SIG-M5 (cell line): ENCODE data around the gene ST3GAL2.
A peak's percentile ranks its signal among the peaks of the same experiment; 100 is the strongest.

Experiments
- DNase-seq: peaks from one replicate; lab custom pipeline; 2025; lab: John Stamatoyannopoulos, UW

Gene ST3GAL2

GRCh38 chr16:70438969-70439862 lies at the start of gene ST3GAL2:
Gene ST3GAL2, minus strand, starts transcription at chr16:70439100. Its CDS starts 40,570 bp downstream, at chr16:70398530.
- DNase-seq = peak; percentile 25

GRCh38 chr16:70484867-70485266 lies 46.0 kb upstream of the ST3GAL2 start:
- no peak for DNase-seq

GRCh38 chr16:70483426-70483825 lies 44.5 kb upstream of the ST3GAL2 start:
- DNase-seq = no peak

- DNase-seq = no peak
These were observed 43.7 kb upstream of the ST3GAL2 start for GRCh38 chr16:70482624-70483023.

GRCh38 chr16:70481929-70482536 lies 43.1 kb upstream of the ST3GAL2 start:
- DNase-seq = no peak

GRCh38 chr16:70480127-70481105 lies 41.5 kb upstream of the ST3GAL2 start:
- no peak for DNase-seq

GRCh38 chr16:70478912-70479341 lies 40.0 kb upstream of the ST3GAL2 start:
- no peak for DNase-seq

- DNase-seq = no peak
These were observed 39.3 kb upstream of the ST3GAL2 start for GRCh38 chr16:70478169-70478568.

GRCh38 chr16:70476272-70477020 lies 37.5 kb upstream of the ST3GAL2 start:
- peak; percentile 59 for DNase-seq

GRCh38 chr16:70475054-70475871 lies 36.4 kb upstream of the ST3GAL2 start:
- no peak for DNase-seq

- DNase-seq = no peak
These were observed 35.6 kb upstream of the ST3GAL2 start for GRCh38 chr16:70474320-70475053.

- no peak for DNase-seq
These were observed 34.8 kb upstream of the ST3GAL2 start for GRCh38 chr16:70473446-70474319.

- DNase-seq = no peak
These were observed 34.0 kb upstream of the ST3GAL2 start for GRCh38 chr16:70472786-70473433.

- no peak for DNase-seq
These were observed 32.0 kb upstream of the ST3GAL2 start for GRCh38 chr16:70470927-70471341.

- DNase-seq = no peak
These were observed 31.4 kb upstream of the ST3GAL2 start for GRCh38 chr16:70470141-70470926.

GRCh38 chr16:70468776-70469525 lies 30.1 kb upstream of the ST3GAL2 start:
- no peak for DNase-seq

- DNase-seq = no peak
These were observed 28.7 kb upstream of the ST3GAL2 start for GRCh38 chr16:70467608-70468007.
